ENCODE data around the gene RASL10A. TPM values are rescaled to one million over a fixed set of nuclear protein-coding genes. Genes with fewer than 3 reads are reported as not detected.
A peak's percentile ranks its signal among the peaks of the same experiment; 100 is the strongest.

Gene RASL10A
- total and polyA plus RNA-seq, 9 of the 15 experiments (the other 6 are each of a cell fraction or from before 2014, with no cell fraction given), result 0.17 to 1.2 (median 0.45) TPM; not detected in 3

DNA sequence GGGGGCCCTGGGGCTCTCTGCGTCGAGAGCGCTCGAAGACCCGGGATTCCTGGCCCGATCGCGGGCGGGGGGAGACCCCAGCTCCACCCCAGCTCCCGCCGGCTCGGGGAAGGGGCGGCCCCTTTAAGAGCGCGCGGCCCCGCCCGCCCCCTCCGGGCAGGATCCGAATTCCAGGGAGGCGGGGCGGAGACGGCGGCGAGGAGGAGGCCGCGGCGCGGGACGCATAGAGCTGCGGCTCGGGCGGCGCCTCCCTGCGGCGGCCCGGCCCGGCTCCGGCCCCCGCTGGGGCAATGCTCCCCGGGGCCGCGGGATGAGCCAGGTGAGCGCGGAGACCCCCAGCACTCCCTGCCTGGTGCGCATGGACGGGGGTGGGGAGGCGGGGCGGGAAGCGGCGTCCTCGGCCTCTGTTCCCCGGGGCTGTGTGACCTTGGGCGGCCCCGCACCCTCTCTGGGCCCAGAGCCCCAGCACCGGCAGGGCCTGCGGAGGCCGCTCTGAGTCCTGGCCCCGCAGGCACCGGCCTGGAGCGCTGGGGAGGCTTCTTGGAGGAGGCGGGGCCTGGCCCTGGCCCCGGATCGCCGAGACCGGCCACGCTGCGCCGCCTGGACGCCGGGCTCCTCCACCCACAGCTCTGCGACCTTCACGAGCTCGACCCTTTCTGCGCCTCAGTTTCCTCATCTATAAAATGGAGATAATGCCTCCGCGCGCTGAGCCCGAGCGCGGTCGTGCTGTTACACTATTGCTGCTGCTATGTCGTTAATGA lies 8.5 kb downstream of the RASL10A start (continued):
- TF ChIP-seq, protein P1, sequence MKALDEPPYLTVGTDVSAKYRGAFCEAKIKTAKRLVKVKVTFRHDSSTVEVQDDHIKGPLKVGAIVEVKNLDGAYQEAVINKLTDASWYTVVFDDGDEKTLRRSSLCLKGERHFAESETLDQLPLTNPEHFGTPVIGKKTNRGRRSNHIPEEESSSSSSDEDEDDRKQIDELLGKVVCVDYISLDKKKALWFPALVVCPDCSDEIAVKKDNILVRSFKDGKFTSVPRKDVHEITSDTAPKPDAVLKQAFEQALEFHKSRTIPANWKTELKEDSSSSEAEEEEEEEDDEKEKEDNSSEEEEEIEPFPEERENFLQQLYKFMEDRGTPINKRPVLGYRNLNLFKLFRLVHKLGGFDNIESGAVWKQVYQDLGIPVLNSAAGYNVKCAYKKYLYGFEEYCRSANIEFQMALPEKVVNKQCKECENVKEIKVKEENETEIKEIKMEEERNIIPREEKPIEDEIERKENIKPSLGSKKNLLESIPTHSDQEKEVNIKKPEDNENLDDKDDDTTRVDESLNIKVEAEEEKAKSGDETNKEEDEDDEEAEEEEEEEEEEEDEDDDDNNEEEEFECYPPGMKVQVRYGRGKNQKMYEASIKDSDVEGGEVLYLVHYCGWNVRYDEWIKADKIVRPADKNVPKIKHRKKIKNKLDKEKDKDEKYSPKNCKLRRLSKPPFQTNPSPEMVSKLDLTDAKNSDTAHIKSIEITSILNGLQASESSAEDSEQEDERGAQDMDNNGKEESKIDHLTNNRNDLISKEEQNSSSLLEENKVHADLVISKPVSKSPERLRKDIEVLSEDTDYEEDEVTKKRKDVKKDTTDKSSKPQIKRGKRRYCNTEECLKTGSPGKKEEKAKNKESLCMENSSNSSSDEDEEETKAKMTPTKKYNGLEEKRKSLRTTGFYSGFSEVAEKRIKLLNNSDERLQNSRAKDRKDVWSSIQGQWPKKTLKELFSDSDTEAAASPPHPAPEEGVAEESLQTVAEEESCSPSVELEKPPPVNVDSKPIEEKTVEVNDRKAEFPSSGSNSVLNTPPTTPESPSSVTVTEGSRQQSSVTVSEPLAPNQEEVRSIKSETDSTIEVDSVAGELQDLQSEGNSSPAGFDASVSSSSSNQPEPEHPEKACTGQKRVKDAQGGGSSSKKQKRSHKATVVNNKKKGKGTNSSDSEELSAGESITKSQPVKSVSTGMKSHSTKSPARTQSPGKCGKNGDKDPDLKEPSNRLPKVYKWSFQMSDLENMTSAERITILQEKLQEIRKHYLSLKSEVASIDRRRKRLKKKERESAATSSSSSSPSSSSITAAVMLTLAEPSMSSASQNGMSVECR (CRISPR knock-in tag; IDR thresholded peaks at IDR 0.05), result no peak
- TF ChIP-seq, protein P2, sequence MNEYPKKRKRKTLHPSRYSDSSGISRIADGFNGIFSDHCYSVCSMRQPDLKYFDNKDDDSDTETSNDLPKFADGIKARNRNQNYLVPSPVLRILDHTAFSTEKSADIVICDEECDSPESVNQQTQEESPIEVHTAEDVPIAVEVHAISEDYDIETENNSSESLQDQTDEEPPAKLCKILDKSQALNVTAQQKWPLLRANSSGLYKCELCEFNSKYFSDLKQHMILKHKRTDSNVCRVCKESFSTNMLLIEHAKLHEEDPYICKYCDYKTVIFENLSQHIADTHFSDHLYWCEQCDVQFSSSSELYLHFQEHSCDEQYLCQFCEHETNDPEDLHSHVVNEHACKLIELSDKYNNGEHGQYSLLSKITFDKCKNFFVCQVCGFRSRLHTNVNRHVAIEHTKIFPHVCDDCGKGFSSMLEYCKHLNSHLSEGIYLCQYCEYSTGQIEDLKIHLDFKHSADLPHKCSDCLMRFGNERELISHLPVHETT (CRISPR knock-in tag; conservative IDR thresholded peaks at IDR 0.05 in 1 of 2, IDR thresholded peaks at IDR 0.05 in 1 of 2), result 0 out of 4 replicates have a peak, but pooled peaks of 1 of the 2 experiments have one; percentile 31
- TF ChIP-seq, protein P3, sequence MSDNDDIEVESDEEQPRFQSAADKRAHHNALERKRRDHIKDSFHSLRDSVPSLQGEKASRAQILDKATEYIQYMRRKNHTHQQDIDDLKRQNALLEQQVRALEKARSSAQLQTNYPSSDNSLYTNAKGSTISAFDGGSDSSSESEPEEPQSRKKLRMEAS (CRISPR knock-in tag; IDR thresholded peaks at IDR 0.05), result 0 out of 2 replicates have a peak, but pooled peaks have one; percentile 12
- TF ChIP-seq, protein P4, sequence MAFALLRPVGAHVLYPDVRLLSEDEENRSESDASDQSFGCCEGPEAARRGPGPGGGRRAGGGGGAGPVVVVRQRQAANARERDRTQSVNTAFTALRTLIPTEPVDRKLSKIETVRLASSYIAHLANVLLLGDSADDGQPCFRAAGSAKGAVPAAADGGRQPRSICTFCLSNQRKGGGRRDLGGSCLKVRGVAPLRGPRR (CRISPR knock-in tag; IDR thresholded peaks at IDR 0.05), result no peak
- TF ChIP-seq CBFA2T2 (conservative IDR thresholded peaks at IDR 0.05) (no peak), ELF4 (CRISPR knock-in tag; IDR thresholded peaks at IDR 0.05) (no peak), PTBP1 (IDR thresholded peaks at IDR 0.05; ENCODE audit: low read depth, low read length) (peak; percentile 86), CXXC5 (CRISPR knock-in tag; IDR thresholded peaks at IDR 0.05) (peak; percentile 69), XRCC5 (IDR thresholded peaks at IDR 0.05; ENCODE audit: low read depth, low read length) (no peak), PHB (CRISPR knock-in tag; IDR thresholded peaks at IDR 0.05) (no peak), SPI1 (IDR thresholded peaks at IDR 0.05; ENCODE audit: borderline replicate concordance, low read depth, low read length) (no peak), ZNF431 (CRISPR knock-in tag; IDR thresholded peaks at IDR 0.05) (no peak), YBX1 (IDR thresholded peaks at IDR 0.05) (no peak), CHCHD3 (CRISPR knock-in tag; IDR thresholded peaks at IDR 0.05) (no peak)
- TF ChIP-seq, protein P5, sequence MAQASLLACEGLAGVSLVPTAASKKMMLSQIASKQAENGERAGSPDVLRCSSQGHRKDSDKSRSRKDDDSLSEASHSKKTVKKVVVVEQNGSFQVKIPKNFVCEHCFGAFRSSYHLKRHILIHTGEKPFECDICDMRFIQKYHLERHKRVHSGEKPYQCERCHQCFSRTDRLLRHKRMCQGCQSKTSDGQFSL (CRISPR knock-in tag; IDR thresholded peaks at IDR 0.05), result no peak
- TF ChIP-seq, protein P5 (tag; IDR thresholded peaks at IDR 0.05), result no peak

All from K562 (cell line).